IMR-90 (cell line): Measurements from ENCODE around the gene PDE11A. TPM values are rescaled to one million over a fixed set of nuclear protein-coding genes. Genes with fewer than 3 reads are reported as not detected.

Source experiments
- ATAC-seq: fragments of 200-7000 bp; cut with Tn5 transposase; 2 replicates; pipeline ENCODE4 v1.9.1; 2020; ENCODE audit warnings: low read depth, mild to moderate bottlenecking, moderate library complexity
- BruUV-seq: library from RNA; stranded (reverse); fragments of 400-500 nt; replicated peaks from 2 replicates; lab custom pipeline; 2021; lab: Mats Ljungman, UMichigan
- CTCF ChIA-PET: fragments of 300-600 bp; formaldehyde crosslinking; extraction: SDS; loops from one replicate; lab custom pipeline; 2021; ENCODE audit warnings: antibody characterized with exemption; lab: Yijun Ruan, JAX
- POLR2A ChIA-PET: fragments of 300-600 bp; sonication (Branson Sonifier 250); formaldehyde crosslinking; loops from one replicate; lab custom pipeline; 2022; ENCODE audit warnings: antibody characterized with exemption; ENCODE audit not compliant: unreplicated experiment; lab: Charles Lee
- DNase-seq: peaks from one replicate; pipeline ENCODE4 v3.0.0; 2013
- H2AFZ ChIP-seq: replicated peaks from 2 replicates; pipeline ENCODE3; 2013; ENCODE audit warnings: low read length, mild to moderate bottlenecking; ENCODE audit not compliant: poor library complexity
- H2AK5ac ChIP-seq: 2 replicates; pipeline ENCODE4 v1.6.1; 2013; ENCODE audit warnings: low read depth, low read length, inconsistent platforms
- H2AK9ac ChIP-seq: replicated peaks from 2 replicates; pipeline ENCODE3; 2013; ENCODE audit warnings: mild to moderate bottlenecking, low read depth, low read length, moderate library complexity; ENCODE audit not compliant: poor library complexity
- H2BK120ac ChIP-seq: 2 replicates; pipeline ENCODE4 v1.6.1; 2013; ENCODE audit warnings: low read depth, low read length, inconsistent platforms
- H2BK15ac ChIP-seq: 3 replicates; pipeline ENCODE4 v1.6.1; 2013; ENCODE audit warnings: low read depth, low read length, inconsistent platforms
- H2BK20ac ChIP-seq: 2 replicates; pipeline ENCODE4 v1.6.1; 2013; ENCODE audit warnings: low read depth, mild to moderate bottlenecking, inconsistent platforms, low read length, moderate library complexity
- H2BK5ac ChIP-seq: 2 replicates; pipeline ENCODE4 v1.6.1; 2013; ENCODE audit warnings: mild to moderate bottlenecking, low read depth, low read length, inconsistent platforms; ENCODE audit not compliant: poor library complexity, severe bottlenecking
- H3K14ac ChIP-seq: replicated peaks from 2 replicates; pipeline ENCODE4 v1.6.1; 2013; ENCODE audit warnings: low read depth, low read length, inconsistent platforms
- H3K18ac ChIP-seq: 2 replicates; pipeline ENCODE4 v1.6.1; 2013; ENCODE audit warnings: low read depth, low read length, control low read depth
- H3K23ac ChIP-seq: 2 replicates; pipeline ENCODE4 v1.6.1; 2013; ENCODE audit warnings: low read depth, low read length, inconsistent platforms
- H3K27ac ChIP-seq: 2 replicates; pipeline ENCODE4 v1.5.1; 2013; ENCODE audit warnings: mild to moderate bottlenecking, control low read depth, low read length; ENCODE audit not compliant: insufficient read depth
- H3K27me3 ChIP-seq: 2 replicates; pipeline ENCODE4 v1.6.1; 2013; ENCODE audit warnings: low read length; ENCODE audit not compliant: control insufficient read depth, insufficient read depth
- H3K36me3 ChIP-seq: 2 replicates; pipeline ENCODE4 v1.6.1; 2013; ENCODE audit warnings: low read length, mixed read lengths; ENCODE audit not compliant: control insufficient read depth, insufficient read depth
- H3K4ac ChIP-seq: 2 replicates; pipeline ENCODE4 v1.6.1; 2013; ENCODE audit warnings: low read depth, low read length, inconsistent platforms
- H3K4me1 ChIP-seq: 2 replicates; pipeline ENCODE4 v1.6.1; 2013; ENCODE audit warnings: low read length, mixed read lengths; ENCODE audit not compliant: control insufficient read depth, insufficient read depth
- H3K4me2 ChIP-seq: 2 replicates; pipeline ENCODE4 v1.6.1; 2013; ENCODE audit warnings: low read depth, mild to moderate bottlenecking, control low read depth, low read length, moderate library complexity
- H3K4me3 ChIP-seq: 2 replicates; pipeline ENCODE4 v1.5.1; 2013; ENCODE audit warnings: low read depth, mild to moderate bottlenecking, control low read depth, low read length, moderate library complexity; ENCODE audit not compliant: insufficient read depth
- H3K56ac ChIP-seq: 2 replicates; pipeline ENCODE4 v1.6.1; 2013; ENCODE audit warnings: low read length, inconsistent platforms; ENCODE audit not compliant: insufficient read depth; ENCODE audit errors: extremely low read depth
- H3K79me1 ChIP-seq, 2 experiments: 2 replicates each; pipeline ENCODE4 v1.6.1; 2013; ENCODE audit warnings: low read length in 2 of 2, inconsistent platforms in 1 of 2, low read depth in 1 of 2
- H3K9ac ChIP-seq: 2 replicates; pipeline ENCODE4 v1.6.1; 2013; ENCODE audit warnings: low read depth, low read length, control low read depth
- H3K9me1 ChIP-seq: 2 replicates; pipeline ENCODE4 v1.6.1; 2013; ENCODE audit warnings: low read length, inconsistent platforms; ENCODE audit not compliant: insufficient read depth
- H3K9me3 ChIP-seq: 2 replicates; pipeline ENCODE4 v1.6.1; 2013; ENCODE audit warnings: low read length; ENCODE audit not compliant: control insufficient read depth, insufficient read depth
- H4K20me1 ChIP-seq: 2 replicates; pipeline ENCODE4 v1.6.1; 2013; ENCODE audit warnings: low read length, inconsistent platforms; ENCODE audit not compliant: insufficient read depth
- H4K5ac ChIP-seq: 2 replicates; pipeline ENCODE4 v1.6.1; 2013; ENCODE audit warnings: mild to moderate bottlenecking, low read depth, low read length, control low read depth
- H4K8ac ChIP-seq, 2 experiments: 2 replicates each; pipeline ENCODE4 v1.6.1; 2013; ENCODE audit warnings: low read depth in 2 of 2, low read length in 2 of 2, control low read depth in 1 of 2, inconsistent platforms in 1 of 2
- H4K91ac ChIP-seq: 2 replicates; pipeline ENCODE4 v1.6.1; 2013; ENCODE audit warnings: low read depth, low read length, inconsistent platforms; ENCODE audit not compliant: insufficient read depth
- BHLHE40 ChIP-seq: fragments of 150-350 bp; IDR thresholded peaks from 2 replicates; pipeline ENCODE4 v1.6.1; 2016; ENCODE audit warnings: mild to moderate bottlenecking, low read depth, low read length
- CHD1 ChIP-seq: IDR thresholded peaks from 2 replicates; pipeline ENCODE4 v1.6.1; 2012; ENCODE audit warnings: low read depth, low read length, improper control_type of control experiment
- MAZ ChIP-seq: IDR thresholded peaks from 2 replicates; pipeline ENCODE4 v1.6.1; 2012; ENCODE audit warnings: low read depth, mild to moderate bottlenecking, low read length, improper control_type of control experiment, moderate library complexity, borderline replicate concordance
- MXI1 ChIP-seq: IDR thresholded peaks from 2 replicates; pipeline ENCODE4 v1.6.1; 2012; ENCODE audit warnings: low read depth, mild to moderate bottlenecking, low read length, moderate library complexity, borderline replicate concordance
- RAD21 ChIP-seq: IDR thresholded peaks from 2 replicates; pipeline ENCODE4 v1.6.1; 2012; ENCODE audit warnings: low read length, improper control_type of control experiment
- RCOR1 ChIP-seq: IDR thresholded peaks from 2 replicates; pipeline ENCODE4 v1.6.1; 2012; ENCODE audit warnings: mild to moderate bottlenecking, low read length, improper control_type of control experiment; ENCODE audit not compliant: insufficient replicate concordance
- RFX5 ChIP-seq: IDR thresholded peaks from 2 replicates; pipeline ENCODE4 v1.8.0; 2012; ENCODE audit warnings: low read depth, mild to moderate bottlenecking, low read length, moderate library complexity
- WGBS, 2 experiments: methylation state at CpG; one replicate each; pipeline versions ENCODE4 v1.1.5 to v1.1.7; 2013; ENCODE audit warnings: missing lambda C conversion rate in 2 of 2; ENCODE audit not compliant: insufficient read length in 1 of 2; ENCODE audit errors: extremely low coverage in 2 of 2; 5-methylcytosine and 5-hydroxymethylcytosine counted together
- dilution Hi-C: fragments of 300-500 bp; cut with HindIII; formaldehyde crosslinking; loops from one replicate; pipeline ENCODE4 v1.14.3; 2018; ENCODE audit warnings: low sequenced_read_pairs; ENCODE audit not compliant: unreplicated experiment
- in situ Hi-C: fragments of 300-500 bp; cut with MboI; formaldehyde crosslinking; loops from 3 replicates; pipeline ENCODE4 v1.14.3; 2019; ENCODE audit warnings: low sequenced_read_pairs, inconsistent platforms, mixed read lengths
- intact Hi-C: fragments of 100-400 bp; cut with micrococcal nuclease; formaldehyde crosslinking; loops from 2 replicates; pipeline ENCODE4 v1.10.0; 2022
- polyA plus RNA-seq, 3 experiments: library from polyadenylated mRNA; depleted of rRNA; stranded (reverse); fragments of >200 nt; gene quantifications; 2 replicates each; pipeline ENCODE4 v1.2.3, GENCODE V29; 2012; ENCODE audit warnings: low replicate concordance in 1 of 3
- total RNA-seq: library from RNA; depleted of rRNA; stranded (reverse); fragments of >200 nt; gene quantifications from 2 replicates; pipeline ENCODE4 v1.2.3, GENCODE V29; 2012

PDE11A gene
- total and polyA plus RNA-seq, 2 of the 4 experiments (the other 2 are of a cell fraction) = 0.21 to 0.72 TPM

- Histone ChIP-seq H3K23ac (no peak overlapping the region), H3K18ac (no peak overlapping the region), H2AFZ (no peak overlapping the region), H4K91ac (no peak overlapping the region), H3K9me1 (no peaks in the 10 kb centered on the region), H2AK5ac (no peak overlapping the region), H3K4ac (no peak overlapping the region), H3K9ac (no peak overlapping the region), H3K4me3 (no peak overlapping the region), H3K9me3 (no peaks in the 10 kb centered on the region), H2BK120ac (no peak overlapping the region), H3K14ac (no peak overlapping the region), H3K4me2 (no peak overlapping the region), H3K79me1 (no peaks in the 10 kb centered on the region), H3K56ac (no peak overlapping the region), H2BK5ac (no peak overlapping the region), H3K36me3 (no peaks in the 10 kb centered on the region), H3K27ac (no peak overlapping the region), H2AK9ac (no peak overlapping the region), H2BK15ac (no peak overlapping the region), H3K4me1 (no peaks in the 10 kb centered on the region), H3K27me3 (peaks cover 2% of the 10 kb centered on the region), H4K8ac (no peak overlapping the region), H4K20me1 (no peaks in the 10 kb centered on the region), H4K5ac (no peak overlapping the region), H2BK20ac (no peak overlapping the region)
- intact Hi-C loops (no loop called here), dilution Hi-C loops (no loop called here), in situ Hi-C loops (no loop called here)
- CTCF ChIA-PET = no interaction called here
- no CpG with 5 or more reads among the region's 4 CpGs for WGBS, 2 experiments
- POLR2A ChIA-PET = no interaction called here
- no peak for ATAC-seq
- DNase-seq = no peak
- TF ChIP-seq MAZ (no peak), RAD21 (no peak), RFX5 (no peak), MXI1 (no peak), CHD1 (no peak), RCOR1 (no peak), BHLHE40 (no peak)
- no TSS peak for BruUV-seq
Observed at GRCh38 chr2:177747384-177747783, 325.2 kb downstream of the PDE11A start.
